Lung (tissue), 12 donors: ENCODE measurements around the gene RBP4. TPM values are rescaled to one million over a fixed set of nuclear protein-coding genes. Genes with fewer than 3 reads are reported as not detected.

ENCODE experiments used
- ATAC-seq: fragments of 200-7000 bp; cut with Tn5 transposase; one replicate; pipeline ENCODE4 v1.9.1; 2020; ENCODE audit warnings: moderate number of reproducible peaks; ENCODE audit not compliant: insufficient read depth, low FRiP score
- DNase-seq, 3 donors: peaks; one replicate each; pipeline ENCODE4 v3.0.0-alpha.2; 2013 to 2017
- H3K27ac ChIP-seq, 2 donors: one replicate each; pipeline ENCODE4 v1.5.1; 2013; ENCODE audit warnings: mild to moderate bottlenecking in 2 of 2, moderate library complexity in 2 of 2, control low read depth in 1 of 2, inconsistent platforms in 1 of 2, low read depth in 1 of 2, low read length in 1 of 2
- H3K27me3 ChIP-seq, 3 donors: one replicate each; pipeline ENCODE4 v1.5.1; 2013; ENCODE audit warnings: low read length in 2 of 3; ENCODE audit not compliant: control insufficient read depth in 3 of 3, insufficient read depth in 3 of 3
- H3K36me3 ChIP-seq, 4 donors: one replicate each; pipeline ENCODE4 v1.5.1; 2013; ENCODE audit warnings: low read length in 4 of 4, mild to moderate bottlenecking in 1 of 4, moderate library complexity in 1 of 4; ENCODE audit not compliant: control insufficient read depth in 4 of 4, insufficient read depth in 4 of 4
- H3K4me1 ChIP-seq, 5 donors: one replicate each; pipeline ENCODE4 v1.5.1; 2013; ENCODE audit warnings: low read length in 5 of 5, mild to moderate bottlenecking in 2 of 5, moderate library complexity in 1 of 5; ENCODE audit not compliant: control insufficient read depth in 5 of 5, insufficient read depth in 5 of 5
- H3K4me3 ChIP-seq: one replicate; pipeline ENCODE4 v1.5.1; 2013; ENCODE audit warnings: mild to moderate bottlenecking, control low read depth, moderate library complexity
- H3K9ac ChIP-seq, 2 donors: one replicate each; pipeline ENCODE4 v1.5.1; 2013; ENCODE audit warnings: low read length in 2 of 2, control low read depth in 1 of 2; ENCODE audit not compliant: insufficient read depth in 1 of 2
- H3K9me3 ChIP-seq, 4 donors: one replicate each; pipeline ENCODE4 v1.5.1; 2013; ENCODE audit warnings: low read length in 3 of 4, mild to moderate bottlenecking in 1 of 4, moderate library complexity in 1 of 4; ENCODE audit not compliant: control insufficient read depth in 4 of 4, insufficient read depth in 3 of 4
- CTCF ChIP-seq: IDR thresholded peaks from 2 replicates; pipeline ENCODE4 v1.5.1; 2012; ENCODE audit warnings: mild to moderate bottlenecking; ENCODE audit errors: control extremely low read depth, extremely low read depth
- WGBS, 2 donors: extraction: QIAGEN DNeasy Blood & Tissue Kit; methylation state at CpG; one replicate each; pipeline ENCODE4 v1.1.7; 2013; 5-methylcytosine and 5-hydroxymethylcytosine counted together
- polyA plus RNA-seq, 2 donors: library from polyadenylated mRNA; stranded (reverse); fragments of 200-250 nt; gene quantifications; one replicate each; pipeline ENCODE4 v1.2.1, GENCODE V29; 2013
- total RNA-seq, 2 donors: library from RNA; depleted of rRNA in 1 of 2; stranded (reverse); fragments of >200 nt in 1 of 2; gene quantifications; one replicate each; pipeline ENCODE4 v1.2.1, GENCODE V29; 2014 to 2021
- donor health status: control.
- donor health status: control.
- donor health status: Bipolar disorder and iron deficiency.
- donor health status: healthy.
- donor health status: DM: yes; HTN: yes; CAD: no.

RBP4 gene
- total and polyA plus RNA-seq, 4 donors: 7.3 to 35.4 (median 14.7) TPM; not detected in 1

- Histone ChIP-seq H3K27me3 (peaks cover 0 to 35% (median 21%) of the 10 kb centered on the region in 3 donors), H3K27ac (no peak overlapping the region), H3K9ac (no peak overlapping the region), H3K4me3 (no peak overlapping the region), H3K36me3 (no peaks in the 10 kb centered on the region), H3K9me3 (no peaks in the 10 kb centered on the region), H3K4me1 (peaks cover 0 to 2% (median 0%) of the 10 kb centered on the region in 5 donors)
- ATAC-seq: no peak
- WGBS, 2 donors: 11 to 25% methylated on average over 10 of the region's 10 CpGs
- TF ChIP-seq CTCF: no peak
- peak in 1 of 3 donors; percentile 29 for DNase-seq
Measured at GRCh38 chr10:93573051-93573909, 27.8 kb downstream of the RBP4 start.

- no peak for TF ChIP-seq CTCF
- DNase-seq: no peak
- H3K9ac ChIP-seq: no peak overlapping the region
- ATAC-seq: no peak
- H3K27ac ChIP-seq: no peak overlapping the region
- H3K4me1 ChIP-seq: peaks cover 0 to 3% (median 0%) of the 10 kb centered on the region in 5 donors
- H3K36me3 ChIP-seq: no peaks in the 10 kb centered on the region
- 55 to 80% methylated on average over 2 of the region's 2 CpGs for WGBS, 2 donors
- peaks cover 0 to 41% (median 28%) of the 10 kb centered on the region in 3 donors for H3K27me3 ChIP-seq
- no peak overlapping the region for H3K4me3 ChIP-seq
- no peaks in the 10 kb centered on the region for H3K9me3 ChIP-seq
Measured at GRCh38 chr10:93572606-93573005, 28.4 kb downstream of the RBP4 start.

- DNase-seq: no peak
- no peak overlapping the region for H3K9ac ChIP-seq
- no peaks in the 10 kb centered on the region for H3K36me3 ChIP-seq
- no peak for ATAC-seq
- no peak for TF ChIP-seq CTCF
- peaks cover 0 to 11% (median 0%) of the 10 kb centered on the region in 5 donors for H3K4me1 ChIP-seq
- no peak overlapping the region for H3K27ac ChIP-seq
- peaks cover 7 to 55% (median 49%) of the 10 kb centered on the region in 3 donors for H3K27me3 ChIP-seq
- no peaks in the 10 kb centered on the region for H3K9me3 ChIP-seq
- WGBS, 2 donors: 70 to 78% methylated on average over 3 of the region's 3 CpGs
- no peak overlapping the region for H3K4me3 ChIP-seq
Measured at GRCh38 chr10:93570383-93570782, 30.7 kb downstream of the RBP4 start.
